WERI-Rb-1 (cell line): ENCODE measurements around the gene RAPGEF1.

Experiments used
- DNase-seq: peaks from one replicate; pipeline ENCODE4 v3.0.0-alpha.2; 2020
- H3K27ac ChIP-seq: fragments of 250-450 bp; sonication (Bioruptor Pico); 2 replicates; pipeline ENCODE4 v1.5.1; 2020; ENCODE audit warnings: mild to moderate bottlenecking, moderate library complexity
- H3K27me3 ChIP-seq: fragments of 250-450 bp; sonication (Bioruptor Pico); 2 replicates; pipeline ENCODE4 v1.5.1; 2021; ENCODE audit warnings: mild to moderate bottlenecking, low read depth, moderate library complexity; ENCODE audit not compliant: insufficient read depth, severe bottlenecking
- H3K36me3 ChIP-seq: fragments of 250-450 bp; sonication (Bioruptor Pico); 2 replicates; pipeline ENCODE4 v1.5.1; 2020; ENCODE audit warnings: mild to moderate bottlenecking, moderate library complexity
- H3K4me3 ChIP-seq: 2 replicates; pipeline ENCODE4 v1.5.1; 2011; ENCODE audit warnings: low read depth, mild to moderate bottlenecking, control low read depth, low read length
- H3K9me3 ChIP-seq: fragments of 250-450 bp; sonication (Bioruptor Pico); 2 replicates; pipeline ENCODE4 v1.5.1; 2021; ENCODE audit warnings: mild to moderate bottlenecking, moderate library complexity; ENCODE audit not compliant: severe bottlenecking
- TF ChIP-seq, protein P1 (sequence below): IDR thresholded peaks from 2 replicates; pipeline ENCODE4 v1.5.1; 2011; ENCODE audit warnings: low read depth, mild to moderate bottlenecking, control low read depth, inconsistent platforms, low read length

Gene RAPGEF1

DNA sequence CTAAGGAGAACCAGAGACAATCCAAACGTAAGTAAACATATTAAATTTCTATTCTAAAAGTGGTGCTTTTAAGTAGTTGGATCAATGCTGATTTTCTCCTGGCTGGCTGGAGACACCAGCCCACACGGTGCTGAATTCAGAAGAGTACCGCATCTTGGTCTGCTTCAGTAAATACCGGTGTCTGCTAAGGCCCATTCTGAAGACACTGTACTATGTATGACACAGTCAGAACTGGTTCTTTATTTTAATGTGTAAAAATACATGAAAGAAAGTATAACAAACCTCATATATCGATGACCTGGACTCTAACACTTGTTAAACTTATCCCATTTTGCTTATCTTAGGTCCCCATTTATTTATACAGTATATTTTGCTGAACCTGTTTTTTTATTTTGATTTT lies 32.8 kb downstream of the RAPGEF1 start:
- Histone ChIP-seq H3K4me3 (no peak overlapping the region), H3K27me3 (no peaks in the 10 kb centered on the region), H3K36me3 (no peaks in the 10 kb centered on the region), H3K27ac (no peak overlapping the region), H3K9me3 (no peaks in the 10 kb centered on the region)
- no peak for DNase-seq
- TF ChIP-seq, protein P1, sequence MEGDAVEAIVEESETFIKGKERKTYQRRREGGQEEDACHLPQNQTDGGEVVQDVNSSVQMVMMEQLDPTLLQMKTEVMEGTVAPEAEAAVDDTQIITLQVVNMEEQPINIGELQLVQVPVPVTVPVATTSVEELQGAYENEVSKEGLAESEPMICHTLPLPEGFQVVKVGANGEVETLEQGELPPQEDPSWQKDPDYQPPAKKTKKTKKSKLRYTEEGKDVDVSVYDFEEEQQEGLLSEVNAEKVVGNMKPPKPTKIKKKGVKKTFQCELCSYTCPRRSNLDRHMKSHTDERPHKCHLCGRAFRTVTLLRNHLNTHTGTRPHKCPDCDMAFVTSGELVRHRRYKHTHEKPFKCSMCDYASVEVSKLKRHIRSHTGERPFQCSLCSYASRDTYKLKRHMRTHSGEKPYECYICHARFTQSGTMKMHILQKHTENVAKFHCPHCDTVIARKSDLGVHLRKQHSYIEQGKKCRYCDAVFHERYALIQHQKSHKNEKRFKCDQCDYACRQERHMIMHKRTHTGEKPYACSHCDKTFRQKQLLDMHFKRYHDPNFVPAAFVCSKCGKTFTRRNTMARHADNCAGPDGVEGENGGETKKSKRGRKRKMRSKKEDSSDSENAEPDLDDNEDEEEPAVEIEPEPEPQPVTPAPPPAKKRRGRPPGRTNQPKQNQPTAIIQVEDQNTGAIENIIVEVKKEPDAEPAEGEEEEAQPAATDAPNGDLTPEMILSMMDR: no peak

DNA sequence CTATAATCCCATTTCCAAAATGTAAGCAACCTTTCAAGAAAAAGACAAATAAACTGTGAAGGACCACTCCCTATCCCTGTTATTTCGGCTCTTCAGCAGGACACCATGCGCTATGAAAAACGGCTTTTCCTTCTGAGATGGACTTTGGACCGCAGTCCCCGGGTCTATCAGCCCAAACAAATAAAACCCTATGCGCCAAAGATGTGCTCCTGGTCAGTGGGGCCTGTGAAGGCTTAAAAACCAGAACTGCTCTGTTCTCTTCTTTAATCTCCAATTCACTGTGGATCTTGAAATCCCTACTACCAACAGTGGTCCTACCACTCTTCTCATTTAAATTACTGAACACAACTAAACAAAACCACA lies 33.3 kb downstream of the RAPGEF1 start:
- Histone ChIP-seq H3K9me3 (no peaks in the 10 kb centered on the region), H3K4me3 (no peak overlapping the region), H3K27me3 (no peaks in the 10 kb centered on the region), H3K36me3 (no peaks in the 10 kb centered on the region), H3K27ac (no peak overlapping the region)
- DNase-seq: no peak
- TF ChIP-seq, protein P1: no peak

DNA sequence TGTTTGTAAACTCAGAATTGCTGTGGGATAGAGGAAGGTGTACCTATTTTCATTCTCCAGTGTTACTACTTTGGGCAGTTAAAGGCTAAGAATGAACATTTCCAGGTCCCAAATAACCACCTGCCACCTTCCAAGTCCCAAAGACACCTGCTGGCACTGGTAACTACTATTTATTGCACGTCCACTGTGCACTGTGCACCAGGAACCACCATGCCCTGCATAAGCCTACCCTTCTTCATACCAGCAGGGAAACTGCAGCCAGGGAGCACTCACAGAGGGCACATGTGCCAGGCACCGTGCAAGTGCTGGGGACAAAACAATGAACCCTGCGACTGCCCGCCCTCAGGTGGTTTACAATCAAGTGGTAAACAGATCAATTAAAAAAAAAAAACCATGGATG lies 34.9 kb downstream of the RAPGEF1 start:
- DNase-seq: no peak
- Histone ChIP-seq H3K9me3 (no peaks in the 10 kb centered on the region), H3K36me3 (no peaks in the 10 kb centered on the region), H3K27ac (no peak overlapping the region; the same call in 1 of the 2 replicates), H3K4me3 (no peak overlapping the region), H3K27me3 (no peaks in the 10 kb centered on the region)
- TF ChIP-seq, protein P1: no peak

DNA sequence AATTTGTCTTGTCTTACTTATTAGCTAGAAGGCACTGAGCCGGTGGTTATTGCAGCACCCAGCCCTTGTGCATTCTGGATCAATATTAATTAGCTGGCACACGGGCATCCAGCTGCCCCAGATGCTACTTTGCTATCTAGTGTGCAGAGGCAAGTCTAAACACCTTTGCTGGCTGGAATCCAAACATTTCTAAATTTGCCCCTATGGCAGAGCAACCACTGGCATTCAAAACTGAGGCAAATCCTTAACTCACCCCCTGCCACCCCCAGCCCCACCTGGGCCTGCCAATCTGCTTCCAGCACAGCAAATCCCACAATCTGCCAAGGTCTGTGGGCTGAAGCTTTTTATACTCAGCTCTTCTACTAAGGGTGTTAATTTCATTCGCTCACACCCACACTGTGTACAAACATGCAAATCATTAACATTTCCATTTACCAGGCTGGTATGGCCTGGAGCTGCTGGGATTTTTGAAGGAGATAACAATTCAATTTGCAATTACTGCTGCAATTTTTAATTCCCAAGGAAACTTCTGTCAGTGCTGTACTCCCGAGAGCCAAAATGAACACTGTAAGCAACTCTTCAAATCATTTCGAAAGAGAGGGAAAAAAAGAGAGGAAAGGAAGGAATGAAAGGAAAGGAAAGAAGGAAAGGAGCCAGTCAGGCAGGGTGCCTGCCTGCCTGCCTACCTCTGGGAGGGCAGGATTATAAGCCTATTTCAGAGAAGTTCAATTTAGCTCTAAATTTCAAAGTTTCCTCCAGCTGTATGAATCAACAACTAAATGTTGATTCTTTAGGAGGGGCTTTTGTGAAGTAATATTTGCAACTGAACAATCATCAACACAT lies 35.5 kb downstream of the RAPGEF1 start:
- H3K27ac ChIP-seq: no peak overlapping the region; the same call in 1 of the 2 replicates
- no peaks in the 10 kb centered on the region for H3K27me3 ChIP-seq
- H3K4me3 ChIP-seq: no peak overlapping the region
- no peaks in the 10 kb centered on the region for H3K36me3 ChIP-seq
- peak; percentile 42 for DNase-seq
- no peaks in the 10 kb centered on the region for H3K9me3 ChIP-seq
- TF ChIP-seq, protein P1: no peak

DNA sequence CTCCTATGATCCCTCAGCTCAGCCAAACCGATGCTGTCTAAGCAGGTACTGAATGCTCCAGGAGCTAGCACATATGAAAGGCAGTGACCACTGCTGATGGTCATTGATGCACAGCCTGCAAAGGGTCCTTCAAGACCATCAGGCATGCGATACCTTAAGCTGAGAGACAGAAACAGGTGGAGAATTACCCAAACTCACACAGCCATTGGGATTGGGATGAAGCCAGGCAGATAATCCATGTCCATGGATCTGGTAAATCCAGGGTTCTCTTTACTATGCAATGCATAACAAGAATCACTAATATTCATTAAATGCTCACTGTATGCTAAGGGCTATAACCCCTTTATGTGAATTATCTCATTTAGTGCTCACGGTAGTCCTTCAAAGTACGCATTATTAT lies 36.2 kb downstream of the RAPGEF1 start:
- Histone ChIP-seq H3K27ac (no peak overlapping the region), H3K4me3 (no peak overlapping the region), H3K36me3 (no peaks in the 10 kb centered on the region), H3K27me3 (no peaks in the 10 kb centered on the region), H3K9me3 (no peaks in the 10 kb centered on the region)
- TF ChIP-seq, protein P1: no peak
- no peak for DNase-seq

DNA sequence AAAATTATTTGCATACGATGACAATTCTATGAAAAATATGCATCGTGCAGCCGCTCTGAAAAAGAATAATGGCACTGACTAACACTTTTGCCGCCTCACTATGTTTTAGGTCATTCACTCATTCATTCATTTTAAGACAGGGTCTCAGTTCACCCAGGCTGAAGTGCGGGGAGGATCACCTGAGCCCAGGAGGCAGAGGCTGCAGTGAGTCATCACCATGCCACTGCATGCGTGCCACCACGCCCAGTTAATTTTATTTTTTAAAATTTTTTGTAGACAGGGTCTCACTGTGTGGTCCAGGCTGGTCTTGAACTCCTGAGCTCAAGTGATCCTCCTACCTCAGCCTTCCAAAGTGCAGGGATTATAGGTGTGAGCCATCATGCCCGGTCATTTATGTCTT lies 37.0 kb downstream of the RAPGEF1 start:
- Histone ChIP-seq H3K9me3 (no peaks in the 10 kb centered on the region), H3K27ac (no peak overlapping the region), H3K36me3 (no peaks in the 10 kb centered on the region), H3K4me3 (no peak overlapping the region), H3K27me3 (no peaks in the 10 kb centered on the region)
- TF ChIP-seq, protein P1: no peak
- DNase-seq: no peak
